ENCODE measurements around the gene ARL3.
A peak's percentile ranks its signal among the peaks of the same experiment; 100 is the strongest.
"Not testable (repeated sequence)": the region's sequence is repeated elsewhere in the genome, so short reads cannot be mapped to it uniquely, and the experiment has no call there.

Gene ARL3

DNA sequence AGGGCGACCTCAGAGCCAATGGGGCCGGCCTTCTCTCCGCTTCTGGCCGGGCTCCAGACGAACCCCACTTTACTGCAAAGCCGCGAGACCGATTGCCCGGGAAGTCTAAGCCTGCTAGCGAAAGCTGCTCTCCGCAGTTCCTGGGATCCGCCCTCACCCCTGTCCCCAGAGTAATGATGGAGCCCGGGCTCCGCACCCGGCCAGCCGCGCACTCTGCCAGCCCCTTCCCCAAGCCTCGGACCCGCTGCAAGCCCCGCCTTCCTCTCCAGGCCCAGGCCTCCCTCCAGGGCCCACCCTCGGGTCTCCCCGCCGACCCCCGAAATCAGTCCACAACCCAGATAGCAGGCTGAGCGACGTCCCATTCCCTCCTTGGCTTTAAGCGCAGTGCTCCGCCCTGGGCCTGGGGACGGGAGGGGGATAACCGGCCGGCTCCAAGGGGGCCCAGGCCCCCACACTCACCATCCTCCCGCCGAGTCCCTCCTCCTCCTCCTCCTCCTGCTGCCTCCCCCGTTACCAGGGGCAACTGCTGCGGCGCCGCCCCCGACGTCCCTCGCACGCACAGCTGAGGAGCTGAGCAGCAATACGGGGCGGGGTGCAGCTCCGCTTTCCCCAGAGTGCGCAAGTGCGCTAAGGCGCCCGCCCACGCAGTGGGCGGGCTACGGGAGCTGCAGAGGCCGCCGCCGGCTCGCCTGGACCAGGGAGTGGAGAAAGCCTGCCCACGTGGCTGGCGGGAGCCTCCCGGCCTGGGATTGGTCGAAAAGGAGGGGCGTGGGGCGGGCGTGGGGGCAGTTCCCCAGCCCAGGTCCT lies at the start of gene ARL3:
Gene ARL3 (minus strand): TSS at position 584 of the 807 bp plus-strand sequence. CDS start 122 bp downstream, at position 462.
- DNase-seq (ENCODE audit: low read depth) = peak; percentile 93

- no peak for DNase-seq (ENCODE audit: low read depth)
Measured at GRCh38 chr10:102763037-102763607, 48.9 kb upstream of the ARL3 start.

GRCh38 chr10:102762401-102763015 lies 48.3 kb upstream of the ARL3 start:
- DNase-seq (ENCODE audit: low read depth) = no peak

DNA sequence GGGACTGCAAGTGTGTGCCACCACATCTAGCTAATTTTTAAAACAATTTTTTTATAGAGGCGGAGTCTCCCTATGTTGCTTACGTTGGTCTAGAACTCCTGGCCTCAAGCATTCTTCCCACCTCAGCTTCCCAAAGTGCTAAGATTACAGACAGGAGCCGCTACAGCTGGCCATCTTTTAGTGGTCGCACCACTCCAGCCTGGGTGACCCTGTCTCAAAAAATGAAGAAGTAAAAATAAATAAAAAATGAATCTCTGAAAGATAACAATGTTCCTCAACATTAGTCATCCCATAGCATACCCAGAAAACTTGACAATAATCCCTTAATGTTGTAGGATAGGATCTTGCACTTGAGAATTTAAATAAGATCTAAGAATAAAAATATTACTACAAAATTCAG lies 47.8 kb upstream of the ARL3 start:
- DNase-seq (ENCODE audit: low read depth) = no peak

DNA sequence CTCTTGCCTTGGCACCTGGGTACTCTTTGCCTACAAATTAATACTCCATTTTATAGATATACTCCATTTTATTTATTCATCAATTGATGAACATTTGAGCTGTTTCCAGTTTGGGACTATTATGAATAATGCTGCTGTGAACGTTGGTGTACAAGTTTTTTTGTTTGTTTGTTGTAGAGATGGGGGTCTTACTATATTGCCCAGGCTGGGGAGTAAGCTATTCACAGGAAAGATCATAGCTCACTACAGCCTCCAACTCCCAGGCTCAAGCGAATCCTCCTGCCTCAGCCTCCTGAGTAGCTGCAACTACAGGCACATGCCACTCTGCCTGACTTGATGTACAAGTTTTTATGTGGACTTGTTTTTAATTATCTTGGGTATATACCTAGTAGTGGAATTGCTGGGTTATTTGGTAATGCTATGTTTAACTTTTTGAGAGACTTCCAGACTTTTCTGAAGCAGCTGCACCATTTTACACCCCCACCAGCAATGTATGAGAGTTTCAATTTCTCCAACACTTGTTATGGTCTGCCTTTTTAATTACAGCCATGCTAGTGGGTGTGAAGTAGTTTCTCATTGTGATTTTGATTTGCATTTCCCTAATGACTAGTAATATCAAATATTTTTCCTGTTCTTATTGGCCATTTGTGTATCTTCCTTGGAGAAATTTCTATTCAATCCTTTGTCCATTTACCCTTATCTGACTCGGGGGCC lies 45.5 kb upstream of the ARL3 start:
- no peak for DNase-seq (ENCODE audit: low read depth)

- DNase-seq (ENCODE audit: low read depth) = not testable (repeated sequence)
Measured at GRCh38 chr10:102758933-102759262, 44.7 kb upstream of the ARL3 start.

DNA sequence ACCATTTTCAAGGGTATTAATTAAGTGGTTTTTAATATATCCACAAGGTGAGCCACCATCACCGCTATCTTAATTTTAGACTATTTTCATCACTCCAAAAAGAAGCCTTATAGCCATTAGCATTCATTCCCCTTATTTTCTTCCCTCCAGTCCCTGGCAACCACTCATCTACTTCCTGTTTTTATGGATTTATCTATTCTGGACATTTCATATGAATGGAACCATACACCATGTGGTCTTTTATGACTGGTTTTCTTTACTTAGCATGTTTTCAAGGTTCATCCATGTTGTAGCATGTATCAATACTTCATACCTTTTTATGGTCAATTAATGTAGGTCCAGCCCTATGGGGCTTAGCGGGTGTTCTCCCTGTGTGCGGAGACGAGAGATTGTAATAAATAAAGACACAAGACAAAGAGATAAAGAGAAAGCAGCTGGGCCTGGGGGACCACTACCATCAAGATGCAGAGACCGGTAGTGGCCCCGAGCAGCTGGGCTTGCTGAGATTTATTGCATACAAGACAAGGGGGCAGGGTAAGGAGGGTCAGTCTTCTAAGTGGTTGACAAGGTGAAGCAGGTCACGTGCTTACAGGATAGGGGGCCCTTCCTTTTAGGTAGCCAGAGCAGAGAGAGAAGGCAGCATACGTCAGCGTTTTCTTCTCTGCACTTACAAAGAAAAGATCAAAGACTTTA lies 44.2 kb upstream of the ARL3 start:
- DNase-seq (ENCODE audit: low read depth) = no peak

DNA sequence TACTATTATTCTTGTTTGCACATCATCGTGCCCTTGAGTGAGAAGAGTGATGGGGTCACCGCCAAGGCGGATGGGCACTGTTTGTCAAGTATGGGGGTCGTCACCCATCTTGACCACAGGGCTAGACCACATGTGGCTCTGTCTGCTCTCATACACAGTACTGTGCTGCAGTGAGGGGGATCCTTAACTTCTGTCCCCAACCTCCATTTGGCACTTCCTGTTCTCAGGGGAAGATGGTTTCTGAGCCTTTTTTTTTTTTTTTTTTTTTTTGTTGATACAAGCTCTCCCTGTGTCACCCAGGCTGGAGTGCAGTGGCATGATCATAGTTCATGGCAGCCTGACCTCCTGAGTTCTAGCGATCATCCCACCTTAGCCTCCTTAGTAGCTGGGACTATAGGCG lies 43.1 kb upstream of the ARL3 start:
- no peak for DNase-seq (ENCODE audit: low read depth)

DNA sequence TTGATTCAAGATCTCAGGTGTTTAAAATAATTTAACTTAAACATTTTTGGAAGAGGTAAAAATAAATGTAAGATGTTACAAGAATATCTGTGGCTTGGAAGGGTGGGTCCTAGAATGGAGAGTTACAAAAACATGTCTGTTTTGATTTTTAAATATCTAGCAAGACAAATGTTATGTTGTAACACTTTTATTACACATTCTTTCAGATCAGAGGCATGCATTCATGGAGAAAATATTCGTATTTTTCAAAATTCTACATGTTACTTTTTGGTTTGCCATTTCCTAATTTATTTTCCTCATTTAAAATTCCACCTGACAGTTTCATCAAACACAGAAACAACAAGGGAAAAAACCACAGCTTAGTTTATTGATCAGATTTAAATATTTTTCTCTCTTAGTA lies 39.5 kb upstream of the ARL3 start:
- DNase-seq (ENCODE audit: low read depth) = no peak

DNA sequence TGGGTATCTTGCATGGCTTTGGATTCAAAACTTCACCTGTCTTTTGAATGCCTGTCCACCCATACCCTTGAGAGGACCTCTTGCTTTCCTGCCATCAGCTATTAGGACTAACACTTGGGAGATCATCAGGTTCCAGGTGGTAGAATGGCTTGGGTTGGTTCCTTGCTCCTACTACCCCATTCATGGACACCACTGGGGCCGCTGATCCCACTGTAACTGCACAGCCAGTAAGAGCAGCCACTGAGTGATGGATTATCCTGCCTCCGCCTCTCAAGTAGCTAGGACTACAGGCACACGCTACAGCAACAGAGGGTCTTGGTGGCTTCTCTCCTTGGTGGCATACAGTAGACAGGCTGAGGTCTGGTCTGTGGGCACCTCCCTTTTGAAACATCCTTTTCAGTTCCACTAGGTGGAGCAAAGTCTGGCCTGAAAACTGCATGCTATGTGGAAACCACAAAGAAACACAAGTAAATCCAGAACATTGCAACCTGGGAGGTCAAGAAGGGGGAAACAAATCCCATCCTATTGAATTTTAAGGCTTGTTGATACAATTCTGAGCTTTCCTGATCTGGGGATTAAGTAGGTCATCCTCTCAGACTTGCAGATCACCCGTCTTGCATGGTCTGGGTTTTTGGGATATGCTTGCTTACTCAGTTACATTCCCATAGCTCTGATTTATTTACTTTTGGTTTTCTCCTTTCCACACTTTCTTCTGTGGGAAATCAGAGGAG lies 38.9 kb upstream of the ARL3 start:
- no peak for DNase-seq (ENCODE audit: low read depth)

GRCh38 chr10:102752266-102752930 lies 38.2 kb upstream of the ARL3 start:
- no peak for DNase-seq (ENCODE audit: low read depth)

GRCh38 chr10:102745157-102745556 lies 31.0 kb upstream of the ARL3 start:
- no peak for DNase-seq (ENCODE audit: low read depth)

DNA sequence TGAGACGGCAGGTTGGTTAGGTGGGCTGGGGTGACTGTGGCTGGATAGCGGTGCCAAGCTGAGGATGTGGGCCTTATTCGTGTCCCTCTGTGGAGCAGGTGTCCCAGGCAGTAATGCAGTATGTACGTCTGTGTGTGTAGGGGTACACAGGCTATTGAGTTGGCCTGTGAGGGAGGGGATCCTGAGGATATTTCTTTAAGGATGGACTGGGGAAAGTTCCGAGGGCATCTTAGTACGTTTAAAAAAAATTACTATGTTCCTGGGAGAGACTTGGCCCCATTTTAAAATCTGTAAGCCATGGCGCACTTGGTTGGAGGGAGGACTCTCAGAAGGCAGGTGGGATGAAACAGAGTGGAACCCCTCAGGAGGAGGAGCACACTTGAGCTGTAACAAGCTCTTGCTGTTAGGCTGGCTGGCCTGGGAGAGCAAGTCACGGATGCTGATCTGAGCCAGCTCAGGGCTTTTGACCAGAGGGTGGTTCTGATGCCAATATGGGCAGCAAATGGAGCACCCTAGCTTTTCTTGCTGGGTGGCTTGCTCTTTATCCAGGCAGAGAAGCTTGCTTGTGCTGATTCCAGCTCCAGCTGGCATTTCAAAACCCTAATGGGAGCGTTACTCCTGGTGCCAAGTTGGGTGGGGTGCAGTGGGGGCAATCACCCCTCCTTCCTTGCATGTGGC lies 30.3 kb upstream of the ARL3 start:
- DNase-seq (ENCODE audit: low read depth) = no peak

DNA sequence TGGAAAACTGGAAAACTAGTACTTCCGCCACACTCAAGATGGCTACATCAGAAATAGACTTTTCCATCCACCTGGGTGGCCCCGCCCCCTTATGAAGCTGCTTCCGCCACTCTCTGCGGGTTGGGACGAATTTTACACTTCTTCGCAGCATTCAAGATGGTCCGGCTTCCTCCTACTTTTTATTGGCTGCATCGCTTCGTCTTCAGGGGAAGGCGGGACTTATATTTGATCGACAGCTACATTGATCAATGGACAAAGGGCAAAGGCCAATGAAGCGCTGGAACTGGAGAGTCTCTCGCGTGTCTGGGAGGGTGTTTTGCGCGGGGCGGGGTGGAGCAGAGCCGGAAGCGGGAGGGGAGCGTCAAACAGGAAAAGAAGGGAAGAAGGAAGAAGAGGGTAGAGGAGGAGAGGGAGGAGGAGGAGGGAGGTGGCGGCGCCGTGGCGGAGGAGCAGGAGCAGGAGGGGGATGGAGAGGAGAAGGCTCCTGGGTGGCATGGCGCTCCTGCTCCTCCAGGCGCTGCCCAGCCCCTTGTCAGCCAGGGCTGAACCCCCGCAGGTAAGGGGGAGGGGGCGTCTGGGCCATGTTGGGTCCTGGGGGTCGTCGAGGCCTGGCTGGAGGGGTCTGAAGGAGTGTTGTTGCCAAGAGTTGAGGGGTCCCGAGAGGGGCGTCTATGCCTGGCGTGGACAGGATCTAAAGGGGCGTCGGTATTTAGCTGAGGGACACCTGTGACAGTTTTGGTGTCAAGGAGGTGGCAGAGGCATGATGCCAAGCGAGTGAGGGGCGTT lies 29.6 kb upstream of the ARL3 start, which contains the start of gene WBP1L:
Gene WBP1L (plus strand): TSS at position 361 of the 786 bp plus-strand sequence. CDS start 106 bp downstream, at position 467.
- peak; percentile 85 for DNase-seq (ENCODE audit: low read depth)

GRCh38 chr10:102743078-102743587 lies 28.9 kb upstream of the ARL3 start:
- no peak for DNase-seq (ENCODE audit: low read depth)

DNA sequence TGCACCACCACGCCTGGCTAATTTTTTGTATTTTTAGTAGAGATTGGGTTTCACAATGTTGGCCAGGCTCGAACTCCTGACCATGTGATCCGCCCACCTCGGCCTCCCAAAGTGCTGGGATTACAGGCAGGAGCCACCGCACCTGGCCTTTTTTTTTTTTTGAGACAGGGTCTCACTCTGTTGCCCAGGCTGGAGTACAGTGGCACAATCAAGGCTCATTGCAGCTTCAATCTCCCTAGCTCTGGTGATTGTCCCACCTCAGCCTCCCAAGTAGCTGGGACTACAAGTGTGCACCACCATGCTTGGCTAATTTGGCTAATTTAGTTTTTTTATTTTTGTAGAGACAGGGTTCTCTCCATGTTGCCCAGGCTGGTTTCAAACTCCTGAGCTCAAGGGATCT lies 28.1 kb upstream of the ARL3 start:
- not testable (repeated sequence) for DNase-seq (ENCODE audit: low read depth)

- no peak for DNase-seq (ENCODE audit: low read depth)
Measured at GRCh38 chr10:102741726-102742237, 27.6 kb upstream of the ARL3 start.

GRCh38 chr10:102740229-102740628 lies 26.0 kb upstream of the ARL3 start:
- no peak for DNase-seq (ENCODE audit: low read depth)

- DNase-seq (ENCODE audit: low read depth) = no peak
Measured at GRCh38 chr10:102738692-102739121, 24.5 kb upstream of the ARL3 start.
